ENCODE measurements around the gene LPIN1. TPM values are rescaled to one million over a fixed set of nuclear protein-coding genes. Genes with fewer than 3 reads are reported as not detected.

Gene LPIN1
- total and polyA plus RNA-seq, 2 of the 13 experiments (the other 11 are each of a cell fraction or from before 2014, with no cell fraction given) = 9.7 to 19.4 TPM

GRCh38 chr2:11746807-11747459, 501 bp downstream of the LPIN1 start (continued):
- no peak for TF ChIP-seq ZNF33A (CRISPR knock-in tag; IDR thresholded peaks at IDR 0.05; ENCODE audit: borderline replicate concordance)
- no peak for TF ChIP-seq KDM5A (IDR thresholded peaks at IDR 0.05; ENCODE audit: borderline replicate concordance, low read length)
- 0 out of 2 replicates have a peak, but pooled peaks have one; percentile 56 for TF ChIP-seq BRD4 (CRISPR knock-in tag; IDR thresholded peaks at IDR 0.05)
- TF ChIP-seq SP4 (CRISPR knock-in tag; IDR thresholded peaks at IDR 0.05) = no peak; the same call in 1 of the 2 replicates
- peak; percentile 10; the same call in 1 of the 2 replicates for TF ChIP-seq GLI4 (CRISPR knock-in tag; IDR thresholded peaks at IDR 0.05; ENCODE audit: borderline replicate concordance)
- TF ChIP-seq THAP8 (CRISPR knock-in tag; IDR thresholded peaks at IDR 0.05; ENCODE audit: borderline replicate concordance) = no peak
- TF ChIP-seq ZNF160 (CRISPR knock-in tag; IDR thresholded peaks at IDR 0.05) = no peak
- no peak for TF ChIP-seq STAT5B (CRISPR knock-in tag; IDR thresholded peaks at IDR 0.05)
- TF ChIP-seq CERS6 (CRISPR knock-in tag; IDR thresholded peaks at IDR 0.05) = no peak
- peak; percentile 85; the same call in 1 of the 2 replicates for TF ChIP-seq MYPOP (CRISPR knock-in tag; IDR thresholded peaks at IDR 0.05)
- TF ChIP-seq RBFOX2 (IDR thresholded peaks at IDR 0.05; ENCODE audit: low read depth, low read length) = peak; percentile 36; the same call in 1 of the 2 replicates
- TF ChIP-seq, protein P1, sequence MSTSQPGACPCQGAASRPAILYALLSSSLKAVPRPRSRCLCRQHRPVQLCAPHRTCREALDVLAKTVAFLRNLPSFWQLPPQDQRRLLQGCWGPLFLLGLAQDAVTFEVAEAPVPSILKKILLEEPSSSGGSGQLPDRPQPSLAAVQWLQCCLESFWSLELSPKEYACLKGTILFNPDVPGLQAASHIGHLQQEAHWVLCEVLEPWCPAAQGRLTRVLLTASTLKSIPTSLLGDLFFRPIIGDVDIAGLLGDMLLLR (CRISPR knock-in tag; IDR thresholded peaks at IDR 0.05) = no peak
- no peak for TF ChIP-seq MED13 (CRISPR knock-in tag; IDR thresholded peaks at IDR 0.05)
- TF ChIP-seq HOXD1 (CRISPR knock-in tag; IDR thresholded peaks at IDR 0.05) = no peak
- TF ChIP-seq, protein P2, sequence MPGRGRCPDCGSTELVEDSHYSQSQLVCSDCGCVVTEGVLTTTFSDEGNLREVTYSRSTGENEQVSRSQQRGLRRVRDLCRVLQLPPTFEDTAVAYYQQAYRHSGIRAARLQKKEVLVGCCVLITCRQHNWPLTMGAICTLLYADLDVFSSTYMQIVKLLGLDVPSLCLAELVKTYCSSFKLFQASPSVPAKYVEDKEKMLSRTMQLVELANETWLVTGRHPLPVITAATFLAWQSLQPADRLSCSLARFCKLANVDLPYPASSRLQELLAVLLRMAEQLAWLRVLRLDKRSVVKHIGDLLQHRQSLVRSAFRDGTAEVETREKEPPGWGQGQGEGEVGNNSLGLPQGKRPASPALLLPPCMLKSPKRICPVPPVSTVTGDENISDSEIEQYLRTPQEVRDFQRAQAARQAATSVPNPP (CRISPR knock-in tag; IDR thresholded peaks at IDR 0.05) = 0 out of 2 replicates have a peak, but pooled peaks have one; percentile 24
- TF ChIP-seq TEF (CRISPR knock-in tag; IDR thresholded peaks at IDR 0.05) = no peak
- 0 out of 2 replicates have a peak, but pooled peaks have one; percentile 58 for TF ChIP-seq MEF2D (CRISPR knock-in tag; IDR thresholded peaks at IDR 0.05)
- no peak for TF ChIP-seq ZNF431 (CRISPR knock-in tag; IDR thresholded peaks at IDR 0.05; ENCODE audit: borderline replicate concordance, low read depth)
- 0 out of 2 replicates have a peak, but pooled peaks have one; percentile 50 for TF ChIP-seq ZNF724P (CRISPR knock-in tag; IDR thresholded peaks at IDR 0.05; ENCODE audit: borderline replicate concordance)
- TF ChIP-seq MTA1 (CRISPR knock-in tag; IDR thresholded peaks at IDR 0.05; ENCODE audit: borderline replicate concordance) = 0 out of 2 replicates have a peak, but pooled peaks have one; percentile 29
- peak; percentile 39; the same call in 1 of the 2 replicates for TF ChIP-seq ZBTB7B (CRISPR knock-in tag; IDR thresholded peaks at IDR 0.05)
- TF ChIP-seq, protein P3, sequence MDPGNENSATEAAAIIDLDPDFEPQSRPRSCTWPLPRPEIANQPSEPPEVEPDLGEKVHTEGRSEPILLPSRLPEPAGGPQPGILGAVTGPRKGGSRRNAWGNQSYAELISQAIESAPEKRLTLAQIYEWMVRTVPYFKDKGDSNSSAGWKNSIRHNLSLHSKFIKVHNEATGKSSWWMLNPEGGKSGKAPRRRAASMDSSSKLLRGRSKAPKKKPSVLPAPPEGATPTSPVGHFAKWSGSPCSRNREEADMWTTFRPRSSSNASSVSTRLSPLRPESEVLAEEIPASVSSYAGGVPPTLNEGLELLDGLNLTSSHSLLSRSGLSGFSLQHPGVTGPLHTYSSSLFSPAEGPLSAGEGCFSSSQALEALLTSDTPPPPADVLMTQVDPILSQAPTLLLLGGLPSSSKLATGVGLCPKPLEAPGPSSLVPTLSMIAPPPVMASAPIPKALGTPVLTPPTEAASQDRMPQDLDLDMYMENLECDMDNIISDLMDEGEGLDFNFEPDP (CRISPR knock-in tag; conservative IDR thresholded peaks at IDR 0.05) = no peak
- TF ChIP-seq ZNF552 (CRISPR knock-in tag; IDR thresholded peaks at IDR 0.05; ENCODE audit: borderline replicate concordance) = no peak
